ENCODE measurements around the gene HIPK1. TPM values are rescaled to one million over a fixed set of nuclear protein-coding genes. Genes with fewer than 3 reads are reported as not detected.

The HIPK1 gene
- total and polyA plus RNA-seq, 2 of the 13 experiments (the other 11 are each of a cell fraction or from before 2014, with no cell fraction given) = 20.8 to 33.4 TPM

DNA sequence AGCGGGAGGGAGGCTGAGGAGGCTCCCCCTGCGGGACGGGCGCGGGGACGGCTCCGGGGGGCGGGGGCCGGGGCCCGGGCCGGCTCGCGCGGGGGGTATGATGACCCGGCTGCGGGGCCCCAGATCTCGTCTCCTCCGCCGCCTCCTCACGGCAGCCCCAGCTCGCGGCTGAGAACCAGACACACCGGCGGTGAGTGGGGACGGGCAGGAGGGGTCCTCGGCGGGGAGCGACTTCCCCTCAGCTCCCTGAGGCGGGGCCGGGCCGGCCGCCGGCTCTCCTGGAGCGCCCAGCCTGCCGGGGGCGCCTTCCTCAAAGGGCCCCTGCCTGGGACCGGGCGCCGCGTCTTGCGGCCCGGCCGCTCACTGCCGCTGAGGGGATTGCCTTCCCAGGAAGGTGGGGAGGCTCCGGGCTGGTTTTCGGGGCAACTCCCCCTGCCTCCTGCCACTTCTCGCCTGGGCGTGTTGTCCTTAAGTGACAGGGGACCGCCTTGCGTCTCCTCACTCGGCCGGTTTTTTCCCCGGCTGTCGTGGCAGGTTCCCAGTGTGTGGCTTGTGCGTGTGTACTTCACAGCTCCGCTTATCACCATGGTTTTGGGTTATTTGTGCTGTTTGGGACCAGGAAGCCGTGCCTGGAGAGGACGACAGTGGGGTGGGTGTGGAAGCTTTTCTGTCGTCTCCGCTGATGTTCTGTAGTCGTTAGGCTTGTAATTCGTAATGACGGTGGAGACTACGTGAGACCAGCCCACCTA lies 800 bp downstream of the HIPK1 start (continued):
- TF ChIP-seq ZNF407 (CRISPR knock-in tag; IDR thresholded peaks at IDR 0.05; ENCODE audit: not compliant biosample characterization) (peak; percentile 33), ZNF17 (CRISPR knock-in tag; IDR thresholded peaks at IDR 0.05) (no peak), ZNF10 (CRISPR knock-in tag; IDR thresholded peaks at IDR 0.05; ENCODE audit: borderline replicate concordance, low read depth) (no peak), NCOA5 (CRISPR knock-in tag; IDR thresholded peaks at IDR 0.05) (no peak), NR2F1 (CRISPR knock-in tag; IDR thresholded peaks at IDR 0.05) (no peak), ZNF318 (CRISPR knock-in tag; IDR thresholded peaks at IDR 0.05) (no peak), SP4 (CRISPR knock-in tag; IDR thresholded peaks at IDR 0.05) (no peak)
- TF ChIP-seq, protein P1, sequence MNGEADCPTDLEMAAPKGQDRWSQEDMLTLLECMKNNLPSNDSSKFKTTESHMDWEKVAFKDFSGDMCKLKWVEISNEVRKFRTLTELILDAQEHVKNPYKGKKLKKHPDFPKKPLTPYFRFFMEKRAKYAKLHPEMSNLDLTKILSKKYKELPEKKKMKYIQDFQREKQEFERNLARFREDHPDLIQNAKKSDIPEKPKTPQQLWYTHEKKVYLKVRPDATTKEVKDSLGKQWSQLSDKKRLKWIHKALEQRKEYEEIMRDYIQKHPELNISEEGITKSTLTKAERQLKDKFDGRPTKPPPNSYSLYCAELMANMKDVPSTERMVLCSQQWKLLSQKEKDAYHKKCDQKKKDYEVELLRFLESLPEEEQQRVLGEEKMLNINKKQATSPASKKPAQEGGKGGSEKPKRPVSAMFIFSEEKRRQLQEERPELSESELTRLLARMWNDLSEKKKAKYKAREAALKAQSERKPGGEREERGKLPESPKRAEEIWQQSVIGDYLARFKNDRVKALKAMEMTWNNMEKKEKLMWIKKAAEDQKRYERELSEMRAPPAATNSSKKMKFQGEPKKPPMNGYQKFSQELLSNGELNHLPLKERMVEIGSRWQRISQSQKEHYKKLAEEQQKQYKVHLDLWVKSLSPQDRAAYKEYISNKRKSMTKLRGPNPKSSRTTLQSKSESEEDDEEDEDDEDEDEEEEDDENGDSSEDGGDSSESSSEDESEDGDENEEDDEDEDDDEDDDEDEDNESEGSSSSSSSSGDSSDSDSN (CRISPR knock-in tag; IDR thresholded peaks at IDR 0.05) = peak; percentile 56; the same call in 1 of the 2 replicates
